Fibroblast of mammary gland (primary cell): Measurements from ENCODE around the gene CBX7.

Experiments used
- DNase-seq: peaks from one replicate; pipeline ENCODE4 v3.0.0-alpha.2; 2010; ENCODE audit warnings: low read depth
- H3K4me3 ChIP-seq: 2 replicates; pipeline ENCODE4 v1.5.1; 2011; ENCODE audit warnings: low read depth, mild to moderate bottlenecking, low read length, moderate library complexity; ENCODE audit not compliant: control insufficient read depth
- CTCF ChIP-seq: conservative IDR thresholded peaks from 2 replicates; pipeline ENCODE4 v1.5.1; 2011; ENCODE audit warnings: low read depth, low read length, inconsistent platforms; ENCODE audit not compliant: control insufficient read depth, insufficient read depth

The CBX7 gene

DNA sequence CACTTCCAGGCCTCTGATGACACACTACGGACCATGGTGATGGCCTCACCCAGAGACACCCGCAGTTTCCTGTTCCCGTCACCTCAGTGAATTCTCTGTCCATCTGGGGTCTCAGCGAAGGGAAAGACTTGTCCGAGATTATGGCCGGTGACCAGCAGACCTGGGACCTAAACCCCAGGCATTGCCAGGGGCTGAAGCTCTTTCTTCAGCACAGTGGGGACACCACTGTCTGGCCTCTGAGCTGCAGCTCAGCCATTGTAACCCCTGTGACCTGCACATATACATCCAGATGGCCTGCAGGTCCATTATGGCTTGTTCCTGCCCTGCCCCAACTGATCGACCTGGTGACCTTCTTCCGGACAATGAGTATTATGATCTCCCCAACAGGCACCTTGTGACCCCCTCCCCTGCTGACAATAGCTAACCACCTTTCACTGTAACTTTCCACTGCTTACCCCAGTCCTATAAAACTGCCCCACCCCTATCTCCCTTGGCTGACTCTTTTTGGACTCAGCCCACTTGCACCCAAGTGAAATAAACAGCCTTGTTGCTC is 22.3 kb downstream of the CBX7 start:
- no peak overlapping the region for H3K4me3 ChIP-seq
- no peak for DNase-seq
- TF ChIP-seq CTCF: no peak

- no peak for DNase-seq
- H3K4me3 ChIP-seq: no peak overlapping the region
- TF ChIP-seq CTCF: no peak
Observed at GRCh38 chr22:39129746-39130145, 22.7 kb downstream of the CBX7 start.

- no peak for DNase-seq
- TF ChIP-seq CTCF: no peak
- H3K4me3 ChIP-seq: no peak overlapping the region
Observed at GRCh38 chr22:39129081-39129480, 23.4 kb downstream of the CBX7 start.

DNA sequence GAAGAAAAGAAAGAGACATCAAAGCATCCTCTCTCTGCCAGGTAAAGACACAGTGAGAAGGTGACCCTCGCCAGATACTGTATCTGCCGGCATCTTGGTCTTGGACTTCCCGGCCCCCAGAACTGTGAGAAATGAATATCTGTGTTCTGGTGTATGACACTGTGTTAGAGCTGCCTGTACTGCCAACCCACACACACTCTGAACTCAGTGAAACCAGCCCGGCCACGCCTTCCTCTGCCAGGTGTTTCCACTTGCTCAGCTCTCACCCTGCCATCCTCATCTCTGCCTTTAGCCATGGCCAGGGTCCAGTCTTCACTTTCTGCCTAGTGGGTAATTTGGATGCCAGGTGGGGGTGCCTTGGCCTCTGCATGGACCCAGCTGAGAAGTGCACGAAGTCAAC is 24.0 kb downstream of the CBX7 start:
- no peak for DNase-seq
- no peak overlapping the region for H3K4me3 ChIP-seq
- no peak for TF ChIP-seq CTCF

DNA sequence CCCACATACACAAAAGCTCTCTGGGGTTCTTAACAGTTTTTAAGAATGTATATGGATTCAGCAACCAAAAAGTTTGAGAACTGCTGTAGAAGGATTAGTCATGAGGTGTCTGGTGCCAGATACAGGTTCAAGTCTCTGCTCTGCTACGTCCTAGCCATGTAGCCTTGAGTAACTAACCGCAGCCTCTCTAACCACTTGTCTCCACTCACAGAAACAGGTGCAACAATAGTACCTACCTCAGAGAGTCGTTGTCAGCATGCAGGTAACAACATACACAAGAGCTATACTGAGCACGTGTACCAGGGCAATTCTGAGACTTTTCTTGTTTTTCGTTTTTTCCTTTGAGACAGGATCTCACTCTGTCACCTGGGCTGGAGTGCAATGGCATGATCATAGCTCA is 26.9 kb downstream of the CBX7 start:
- DNase-seq: no peak
- TF ChIP-seq CTCF: no peak
- no peak overlapping the region for H3K4me3 ChIP-seq

GRCh38 chr22:39123751-39124581 is 28.5 kb downstream of the CBX7 start:
- DNase-seq: no peak
- H3K4me3 ChIP-seq: no peak overlapping the region
- TF ChIP-seq CTCF: no peak
